GM19463 (cell line): ENCODE results near the gene CBL.

ENCODE experiments used
- ATAC-seq: cut with Tn5 transposase; IDR thresholded peaks from one replicate; pipeline ENCODE4 v1.9.1; 2021; ENCODE audit warnings: mild to moderate bottlenecking, moderate library complexity; ENCODE audit not compliant: unreplicated experiment

Gene CBL

DNA sequence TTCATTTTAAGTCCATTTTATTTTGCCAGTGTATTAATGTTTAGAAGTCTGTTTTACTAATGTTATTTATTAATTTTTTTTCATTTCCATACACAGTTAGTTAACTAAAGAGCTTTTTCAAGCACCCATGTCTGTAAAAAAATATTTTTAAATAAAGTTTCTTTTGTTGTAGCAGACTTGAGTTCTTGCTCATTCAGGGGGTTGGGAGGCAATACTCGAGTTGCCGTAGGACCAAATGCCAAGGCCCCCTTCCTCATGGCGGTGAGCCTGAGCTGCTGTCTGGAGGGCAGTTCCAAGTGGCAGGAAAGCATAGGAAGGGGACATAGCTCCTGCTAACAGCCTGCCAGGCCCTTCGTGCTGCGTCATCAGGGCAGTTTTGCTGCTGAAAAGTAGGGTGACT lies 101.8 kb downstream of the CBL start:
- no peak for ATAC-seq

DNA sequence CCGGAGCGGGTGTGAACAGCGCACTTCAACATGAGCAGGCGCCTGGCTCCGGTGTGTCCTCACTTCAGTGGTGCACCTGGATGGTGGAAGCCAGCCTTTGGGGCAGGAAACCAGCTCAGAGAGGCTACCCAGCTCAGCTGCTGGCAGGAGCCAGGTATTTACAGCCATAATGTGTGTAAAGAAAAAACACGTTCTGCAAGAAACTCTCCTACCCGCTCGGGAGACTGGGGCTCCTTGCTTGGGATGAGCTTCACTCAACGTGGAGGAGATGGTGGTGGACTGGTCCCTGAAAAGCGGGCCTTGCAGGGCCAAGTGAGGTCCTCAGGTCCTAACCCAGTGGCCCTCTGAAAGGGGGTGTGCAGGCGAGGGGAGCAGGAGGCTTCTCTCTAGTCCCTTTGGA lies 103.3 kb downstream of the CBL start:
- no peak for ATAC-seq

DNA sequence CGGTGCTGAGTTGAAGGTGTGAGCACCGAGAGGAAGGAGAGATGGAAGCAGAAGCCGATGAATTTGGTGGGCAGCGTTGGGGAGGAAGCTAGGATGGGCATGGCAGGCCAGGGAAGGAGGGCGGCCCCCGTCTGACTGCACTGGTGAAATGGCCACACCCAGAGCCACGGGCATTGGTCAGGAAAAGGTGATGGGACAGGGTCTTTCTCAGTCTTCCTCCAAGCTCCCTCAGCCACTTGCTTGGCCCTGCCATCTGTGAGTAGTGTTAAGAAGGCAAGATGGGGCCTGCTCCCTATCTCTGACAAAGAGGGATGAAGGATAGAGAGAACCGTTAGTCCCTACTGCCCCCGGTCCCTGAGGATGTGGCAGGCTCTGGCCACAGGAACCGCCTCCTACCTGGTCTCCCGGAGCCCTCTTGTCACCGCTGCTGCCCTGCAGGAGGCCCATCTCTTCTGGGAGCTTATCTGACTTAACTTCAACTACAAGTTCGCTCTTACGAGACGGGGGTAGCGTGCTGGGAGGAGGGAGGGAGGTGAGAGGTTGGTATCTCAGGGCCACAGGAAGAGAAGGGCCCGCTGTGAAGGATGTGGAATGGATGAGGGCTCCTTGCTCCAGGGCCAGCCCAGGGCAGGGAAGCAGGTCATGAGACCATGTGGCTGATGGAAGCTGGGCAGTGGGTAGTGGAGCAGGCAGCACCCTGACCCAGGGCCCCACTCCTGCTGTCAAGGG lies 104.0 kb downstream of the CBL start:
- ATAC-seq: no peak

DNA sequence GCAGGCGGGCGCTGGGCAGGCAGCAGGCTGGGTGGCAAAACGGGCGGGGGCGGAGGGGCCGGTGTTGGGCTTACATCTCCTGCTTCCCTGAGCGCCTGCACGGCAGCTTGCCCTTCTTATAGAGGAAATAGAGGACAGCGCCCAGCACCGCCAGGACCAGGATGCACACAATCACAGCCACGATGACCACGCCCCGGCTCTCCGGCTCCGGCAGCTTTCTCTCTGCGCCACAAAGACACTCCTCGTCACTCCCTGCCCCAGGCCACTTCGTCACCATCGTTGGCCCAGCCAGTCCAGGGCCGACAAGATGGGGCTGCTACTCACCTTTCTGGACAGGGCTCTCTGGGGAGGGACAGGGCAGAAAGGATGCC lies 104.5 kb downstream of the CBL start:
- no peak for ATAC-seq

DNA sequence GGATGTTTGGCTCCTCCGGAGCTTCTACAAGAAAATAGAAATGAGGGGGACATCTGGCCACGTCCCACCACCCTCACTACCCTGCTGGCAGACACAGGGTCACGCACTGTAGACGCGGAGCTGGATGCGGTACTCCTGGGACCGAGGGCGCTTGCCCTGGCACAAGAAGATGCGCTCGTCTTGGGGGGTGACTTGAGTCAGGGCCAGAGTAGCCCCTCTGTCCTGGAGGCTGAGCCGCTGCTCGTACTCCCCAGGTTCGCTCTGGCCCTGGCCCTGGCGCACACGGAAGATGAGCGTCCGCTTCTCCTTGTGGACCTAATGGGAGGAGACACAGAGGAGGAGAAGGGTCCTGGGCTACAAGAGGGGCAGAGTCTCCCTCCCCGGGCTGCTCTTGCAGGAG lies 108.6 kb downstream of the CBL start:
- no peak for ATAC-seq

DNA sequence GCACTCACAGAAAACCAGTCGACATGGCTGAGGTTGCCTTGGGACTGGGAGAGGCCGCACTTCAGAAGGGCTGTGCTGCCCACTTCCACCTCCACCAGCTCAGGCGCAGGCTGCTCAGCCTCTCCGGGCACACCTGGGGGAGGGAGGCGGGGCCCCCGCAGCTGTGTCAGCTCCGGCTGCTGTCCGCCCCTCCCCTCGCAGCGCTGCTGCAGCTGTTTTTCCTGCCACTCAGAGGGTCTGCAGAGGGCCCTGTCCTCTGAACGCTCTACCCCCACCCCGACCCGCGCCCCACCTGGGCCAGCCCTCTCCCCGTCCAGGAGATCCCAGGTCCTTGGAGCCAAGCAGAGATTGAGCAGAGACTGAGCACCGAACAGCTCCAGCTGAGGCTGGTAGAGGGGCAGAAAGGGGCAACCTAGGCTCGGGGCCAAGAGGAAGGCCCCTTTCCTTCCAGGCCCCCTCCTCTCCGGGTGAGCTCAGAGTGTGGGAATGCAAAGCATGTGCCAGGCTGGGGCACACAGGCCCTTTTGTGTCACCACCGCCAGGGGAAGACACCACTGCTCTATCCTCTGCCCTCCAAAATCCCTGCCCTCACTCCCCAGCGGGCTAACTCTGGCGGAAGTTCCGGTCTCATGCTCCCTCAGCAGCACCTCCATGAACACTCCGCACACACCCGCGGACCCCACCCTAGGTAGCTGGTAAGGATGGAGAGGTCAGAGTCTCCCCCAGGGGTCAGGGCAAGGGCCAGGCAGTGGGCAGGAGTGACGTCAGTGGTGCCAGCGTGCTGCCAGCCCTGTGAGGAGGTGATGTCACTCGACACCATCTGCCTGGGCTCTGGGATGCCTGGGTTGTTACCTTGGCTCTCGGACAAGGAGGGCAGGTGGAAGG lies 109.2 kb downstream of the CBL start:
- ATAC-seq: no peak

DNA sequence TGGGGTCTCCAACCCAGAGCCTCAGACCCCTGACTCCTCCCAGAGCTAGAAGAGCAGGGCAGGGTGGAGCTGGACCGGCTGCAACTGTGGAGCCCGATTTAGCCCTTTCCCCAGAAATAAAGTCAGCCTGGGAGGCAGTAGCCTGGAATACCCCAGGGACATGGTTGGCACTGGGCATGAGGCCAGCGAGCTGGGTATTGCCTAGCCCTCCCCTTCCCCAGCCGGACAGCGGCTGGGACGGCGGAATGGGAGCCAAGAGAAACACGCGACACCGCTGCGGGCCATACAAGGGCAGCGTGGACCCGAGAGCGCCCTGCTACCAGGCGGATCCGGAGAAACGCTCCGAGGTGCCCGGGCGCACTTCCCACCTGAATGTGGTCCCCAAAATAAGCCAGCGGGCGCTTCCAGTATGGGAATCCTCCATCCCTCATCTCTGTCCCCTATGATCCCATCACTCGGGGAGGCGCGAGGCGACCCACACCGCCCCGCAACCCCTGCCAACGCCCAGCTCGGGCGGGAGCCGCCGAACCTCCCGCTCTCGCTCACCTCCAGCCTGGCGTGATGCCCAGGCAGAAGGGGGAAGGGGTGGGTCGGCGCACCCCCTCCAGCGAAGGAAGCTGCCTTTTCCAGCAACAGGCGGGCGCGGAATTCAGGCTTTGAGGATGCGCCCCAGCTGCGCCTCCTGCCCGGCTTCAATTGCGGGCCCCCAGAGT lies 110.0 kb downstream of the CBL start:
- ATAC-seq: no peak

DNA sequence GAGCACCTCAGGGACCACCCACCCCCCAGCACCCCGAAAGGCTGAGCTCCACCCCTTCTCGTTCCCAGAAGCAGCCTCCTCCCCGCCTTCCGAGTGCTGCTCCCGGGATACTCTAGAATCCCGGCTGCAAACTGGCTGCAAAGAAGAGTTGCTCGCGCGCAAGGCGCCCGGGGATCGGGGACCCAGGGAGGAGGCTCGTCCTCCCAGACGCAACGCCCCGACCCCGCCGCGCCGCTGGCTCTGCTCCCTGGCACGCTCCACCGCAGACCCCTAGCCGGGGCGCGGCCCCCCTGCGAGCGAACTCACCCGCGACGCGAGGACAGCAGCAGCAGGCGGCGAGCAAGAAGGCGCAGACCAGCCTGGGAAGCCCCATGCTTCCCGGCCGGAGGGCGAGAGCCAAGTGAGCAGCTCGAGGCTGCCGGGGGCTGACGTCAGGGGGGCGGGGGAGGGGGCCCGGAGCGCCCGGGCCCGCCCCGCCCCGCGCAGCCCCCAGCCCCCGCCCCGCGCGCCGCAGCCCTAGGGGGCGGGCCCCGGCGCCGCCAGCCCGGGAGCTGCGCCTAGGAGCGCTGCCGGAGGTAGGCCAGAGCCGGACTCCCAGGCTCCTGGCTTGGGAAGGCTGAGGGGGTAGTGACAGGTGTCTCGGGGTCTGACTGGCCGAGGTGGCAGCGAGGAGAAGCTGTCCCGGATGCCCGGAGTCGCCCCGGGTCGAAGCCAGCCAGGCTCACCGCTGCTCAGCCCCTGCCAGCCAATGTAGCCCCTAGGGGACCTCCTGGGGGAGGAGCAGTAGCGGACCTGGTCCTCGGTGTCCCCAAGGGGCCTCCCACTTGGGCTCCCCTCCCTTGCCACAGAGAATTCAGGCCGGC lies 110.8 kb downstream of the CBL start, which contains the start of gene MCAM:
Gene MCAM, minus strand, starts transcription at position 402 of the 863 bp plus-strand sequence. Its CDS starts 29 bp downstream, at position 373.
- no peak for ATAC-seq

DNA sequence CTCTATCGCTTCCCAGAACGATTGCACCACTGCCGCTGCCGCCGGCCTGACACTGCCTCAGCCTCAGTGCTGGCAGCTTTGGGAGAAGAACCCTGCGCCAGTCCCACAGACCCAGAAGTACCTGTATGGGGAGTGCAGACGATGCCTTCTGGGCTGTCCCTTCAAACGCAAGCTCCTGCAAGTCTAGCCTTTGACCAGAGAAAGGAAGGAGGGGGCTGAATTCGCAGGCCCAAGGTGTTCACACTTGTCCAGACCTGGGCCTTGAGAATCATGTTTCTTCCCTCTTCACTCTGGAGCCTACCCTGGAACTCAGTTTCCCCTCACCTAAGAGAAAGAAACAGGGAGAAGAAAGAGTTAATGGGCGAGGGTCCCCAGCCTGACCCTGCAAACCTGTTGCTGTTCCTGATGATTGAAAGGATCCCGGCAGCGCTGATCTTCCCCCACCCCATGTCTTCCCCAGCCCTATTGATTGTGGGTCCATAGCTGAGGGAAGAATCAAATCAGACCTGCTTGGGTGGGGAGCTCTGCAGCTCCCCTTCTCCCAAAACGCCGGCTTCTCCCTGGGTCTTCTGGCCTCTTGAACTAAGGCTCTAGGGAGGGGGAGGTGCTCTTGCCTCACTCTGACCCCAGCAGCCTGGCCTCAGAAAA lies 111.6 kb downstream of the CBL start:
- ATAC-seq: no peak

DNA sequence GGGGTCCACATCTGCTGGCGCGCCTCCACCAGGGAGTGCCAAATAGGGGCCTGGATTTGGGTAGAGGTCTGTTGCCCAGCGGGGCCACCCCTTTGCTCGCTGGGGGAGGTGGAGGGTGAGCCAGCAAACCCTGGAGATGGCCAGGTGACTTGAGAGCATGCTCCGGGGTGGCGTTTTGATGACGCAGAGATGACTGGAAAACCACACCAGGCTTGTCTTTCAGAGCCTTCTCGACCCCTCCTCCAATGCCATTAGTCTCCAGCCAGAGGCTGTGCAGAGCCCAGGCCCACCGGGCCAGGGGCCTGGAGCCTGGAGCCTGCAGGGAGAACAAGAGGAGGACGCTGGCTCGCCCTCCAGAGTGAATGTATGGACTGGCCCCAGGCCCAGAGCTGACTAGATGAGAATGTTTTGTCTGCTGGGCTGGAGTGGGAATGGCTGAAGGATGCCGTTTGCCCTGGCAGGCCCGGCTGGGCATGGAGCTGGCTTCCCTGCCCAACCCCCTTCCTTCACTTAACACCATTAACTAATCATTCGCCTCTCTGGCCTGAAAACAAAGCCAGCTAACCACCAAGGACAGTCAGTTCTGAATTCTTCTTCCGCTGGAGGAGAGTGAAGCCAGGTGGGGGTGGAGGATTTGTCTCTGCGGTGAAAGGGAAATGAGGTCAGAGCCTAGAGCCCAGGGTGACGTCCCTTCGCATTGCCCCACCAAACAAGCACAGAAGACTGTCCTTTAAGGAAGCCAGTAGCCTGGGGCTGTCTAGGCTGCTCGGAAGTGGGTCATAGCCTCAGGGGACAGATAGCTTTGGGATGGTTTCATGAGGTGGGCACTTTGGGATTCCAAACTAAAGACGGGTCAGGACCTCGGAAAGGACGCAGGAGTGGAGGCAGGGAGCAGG lies 112.3 kb downstream of the CBL start:
- no peak for ATAC-seq

DNA sequence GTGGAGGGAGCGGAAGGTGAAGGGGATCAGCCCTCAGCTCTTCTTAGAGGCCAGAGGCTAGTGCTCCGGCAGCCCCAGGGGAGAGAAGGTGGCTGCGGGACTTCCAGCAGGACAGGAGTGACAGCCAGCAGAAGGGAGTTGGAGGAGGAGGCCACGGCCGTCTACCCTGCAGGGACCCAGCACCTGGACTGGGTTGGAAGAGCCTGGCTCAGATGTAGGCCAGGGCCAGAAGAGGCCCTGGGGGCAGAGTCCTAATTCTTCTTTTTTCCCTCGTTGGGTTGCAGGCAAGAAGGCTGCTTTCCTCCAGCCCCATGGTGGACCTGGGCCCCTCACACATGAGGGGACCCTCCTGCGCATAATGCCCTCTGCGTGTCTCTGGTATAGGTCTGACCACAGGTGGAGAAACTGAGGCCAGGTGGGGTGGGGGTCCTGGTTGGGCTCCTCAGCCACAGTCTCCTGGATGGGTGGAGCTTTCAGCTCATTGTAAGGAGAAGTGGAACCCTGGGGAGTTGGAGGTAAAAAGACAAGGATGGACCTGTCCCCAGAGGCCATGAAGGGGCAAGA lies 113.1 kb downstream of the CBL start:
- no peak for ATAC-seq

DNA sequence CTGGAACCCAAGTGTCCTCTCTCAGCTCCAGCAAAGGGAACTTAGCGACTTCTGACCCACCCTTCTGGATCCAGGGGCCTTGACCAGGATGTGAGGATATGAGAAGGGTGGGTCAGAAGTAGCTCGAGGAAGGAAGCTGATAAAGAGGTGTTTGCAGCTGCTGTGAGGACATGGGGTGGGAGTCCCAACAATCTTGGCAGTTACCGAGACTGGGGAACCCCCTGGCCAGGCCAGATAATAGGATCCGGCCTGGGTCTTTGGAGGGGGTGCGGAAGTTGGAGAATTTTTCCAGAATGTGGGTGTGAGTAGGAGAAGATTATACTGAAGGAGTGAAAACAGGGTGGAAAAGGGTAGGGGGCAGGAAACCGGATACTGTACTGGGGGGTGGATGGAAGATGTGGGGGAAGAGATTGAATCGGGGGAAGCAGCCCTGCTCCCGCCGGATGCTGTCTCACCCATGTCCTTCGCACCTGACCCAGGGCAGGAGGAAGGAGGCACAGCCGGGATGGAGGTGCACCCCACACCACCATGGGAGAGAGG lies 113.6 kb downstream of the CBL start:
- no peak for ATAC-seq

DNA sequence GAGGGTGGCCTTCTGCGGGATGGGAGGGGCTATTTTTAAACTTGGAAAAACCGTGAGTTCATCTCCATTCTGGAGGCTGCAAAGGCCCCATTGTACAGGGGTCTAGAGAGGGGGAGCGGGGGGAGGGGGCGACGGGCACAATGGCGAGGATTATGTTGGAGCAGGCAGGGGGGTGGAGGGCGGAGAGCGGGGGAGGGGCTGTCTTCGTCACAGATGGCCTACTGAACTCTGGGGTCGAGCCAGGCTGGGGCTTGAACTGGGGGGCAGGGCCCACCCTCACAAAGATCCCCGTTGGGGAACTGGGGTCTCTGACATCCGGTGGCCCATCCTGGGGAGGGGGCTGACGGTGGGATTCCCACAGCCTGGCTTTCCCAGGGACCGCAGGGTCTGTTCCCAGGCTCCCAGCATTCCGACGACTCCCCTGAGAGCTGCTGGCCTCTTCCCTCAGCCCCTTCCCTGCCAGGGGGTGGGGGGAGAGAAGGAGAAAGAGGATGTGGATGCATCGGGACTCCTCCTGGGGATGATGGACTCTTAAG lies 114.2 kb downstream of the CBL start:
- ATAC-seq: no peak

DNA sequence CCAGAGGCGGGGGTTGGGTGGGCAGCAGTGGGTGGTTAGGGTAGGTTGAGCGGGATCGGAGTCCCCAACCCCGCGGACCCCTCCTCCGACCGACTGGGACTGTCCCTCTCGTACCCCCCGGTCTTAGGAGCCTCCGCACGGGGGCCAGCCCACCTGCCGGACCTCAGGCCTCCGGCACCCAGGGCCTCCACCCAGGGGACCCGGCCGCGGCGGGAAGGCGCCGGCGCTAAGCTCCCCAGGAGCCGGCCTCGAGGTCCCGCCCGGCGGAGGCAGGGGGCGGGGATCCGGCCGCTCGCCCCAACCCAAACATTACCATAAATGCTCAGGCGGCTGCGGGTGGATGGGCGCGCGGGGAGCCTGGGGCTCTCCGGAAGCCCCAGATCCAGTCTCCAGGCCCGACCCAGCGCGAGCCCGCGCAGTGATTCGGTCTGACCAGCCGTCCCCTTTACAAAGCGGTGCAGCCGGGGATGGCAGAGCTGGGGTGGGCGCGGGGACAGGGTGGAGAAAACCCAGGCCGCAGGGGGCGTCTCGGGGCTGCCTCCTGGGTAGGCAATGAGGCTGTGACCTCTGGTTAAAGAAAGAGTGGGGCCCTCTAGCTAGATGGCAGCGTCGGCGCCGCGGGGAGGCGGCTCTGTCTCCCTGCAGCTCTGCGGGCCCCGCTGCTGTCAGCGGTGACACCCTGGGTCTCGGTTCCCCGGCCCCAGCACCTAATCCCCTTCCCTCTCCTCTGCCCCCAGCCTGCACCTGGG lies 114.8 kb downstream of the CBL start:
- peak; percentile 46 for ATAC-seq

DNA sequence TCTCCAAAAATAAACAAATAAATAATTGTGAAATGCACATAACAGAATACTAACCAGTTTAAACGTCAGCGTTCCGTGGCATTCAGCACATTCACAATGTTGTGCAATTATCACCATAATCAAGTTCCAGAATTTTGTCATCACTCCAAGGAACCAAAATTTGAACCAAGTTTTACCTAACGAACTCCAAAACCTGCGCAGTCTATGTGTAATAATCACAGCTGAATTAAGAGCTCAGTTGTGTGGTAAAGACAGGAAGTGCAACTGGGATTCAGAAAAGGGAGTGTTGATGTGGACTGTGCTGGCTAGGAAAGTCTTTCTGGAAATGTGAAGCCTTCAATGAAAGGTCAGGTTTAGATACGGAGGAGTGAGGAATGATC lies 116.2 kb downstream of the CBL start:
- ATAC-seq: no peak

DNA sequence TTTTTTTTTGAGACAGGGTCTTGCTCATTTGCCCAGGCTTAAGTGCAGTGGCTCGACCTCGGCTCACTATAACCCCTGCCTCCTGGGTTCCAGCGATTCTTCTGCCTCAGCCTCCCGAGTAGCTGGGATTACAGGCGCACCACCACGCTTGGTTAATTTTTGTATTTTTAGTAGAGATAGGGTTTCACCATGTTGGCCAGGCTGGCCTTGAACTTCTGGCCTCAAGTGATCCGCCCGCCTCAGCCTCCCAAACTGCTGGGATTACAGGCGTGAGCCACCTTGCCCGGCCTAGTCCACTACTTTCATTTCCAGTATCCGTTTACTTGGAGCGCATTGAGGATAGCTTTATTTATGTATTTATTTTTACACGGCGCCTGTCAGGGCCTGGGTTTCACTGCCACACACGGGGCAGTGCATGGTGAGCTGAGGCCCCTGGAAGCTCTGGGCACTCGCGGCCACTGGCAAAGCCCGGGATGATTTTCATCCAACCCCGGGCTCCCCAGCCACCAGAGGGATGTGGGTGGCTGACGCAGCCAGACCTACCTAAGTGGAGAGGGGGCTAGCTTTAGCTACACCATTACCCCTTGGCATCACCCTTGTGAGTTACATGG lies 116.9 kb downstream of the CBL start:
- ATAC-seq: no peak

DNA sequence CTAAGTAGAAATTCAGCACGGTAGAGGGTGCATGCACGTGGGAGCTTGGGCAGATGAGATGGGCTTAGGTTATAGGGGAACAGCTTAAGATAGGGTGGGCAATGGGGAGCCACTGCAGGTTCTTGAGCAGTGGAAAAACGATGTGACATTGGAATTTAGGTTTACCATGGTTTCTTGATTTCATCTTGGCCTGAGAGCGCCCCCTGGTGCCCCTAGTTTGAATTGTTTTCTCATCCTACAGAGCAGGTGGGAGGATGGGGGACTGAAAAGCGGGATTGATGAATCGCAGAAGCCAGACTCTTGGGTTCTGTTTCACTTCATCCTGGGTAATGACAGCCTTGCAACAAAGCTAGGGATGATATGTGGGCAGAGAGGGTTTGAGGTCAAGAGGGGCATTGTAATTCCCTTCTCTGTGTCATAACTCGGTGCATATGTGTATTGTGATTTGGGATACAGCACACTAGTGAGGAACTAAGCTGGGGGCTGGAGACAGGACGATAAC lies 117.4 kb downstream of the CBL start:
- no peak for ATAC-seq
